ENCODE measurements around the gene HSPA12B. TPM values are rescaled to one million over a fixed set of nuclear protein-coding genes. Genes with fewer than 3 reads are reported as not detected.

Gene HSPA12B
- total and polyA plus RNA-seq, 2 experiments from 2014 or later: 2.5 to 3.4 TPM

DNA sequence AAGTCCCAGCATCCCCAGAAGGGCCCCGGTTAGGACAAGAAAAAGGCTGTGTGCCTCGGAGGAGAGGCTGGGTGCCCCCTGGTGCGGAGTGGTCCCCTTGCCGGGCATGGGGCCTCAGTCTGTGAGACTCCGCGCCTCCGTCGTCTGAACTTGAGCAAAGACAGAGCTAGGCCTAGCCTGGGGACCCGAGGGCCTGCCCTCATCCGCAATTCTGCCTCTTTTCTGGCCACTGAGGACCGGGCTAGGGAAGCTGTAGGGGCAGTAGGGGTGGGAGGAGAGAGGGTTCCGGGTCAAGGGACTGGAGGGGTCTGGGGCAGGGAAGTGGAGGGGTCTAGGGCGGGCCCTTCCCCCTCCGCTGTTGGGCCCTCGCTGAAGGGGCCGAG, 550 bp upstream of the HSPA12B start:
- Histone ChIP-seq H3K9me3 (ENCODE audit: low read depth) (no peaks in the 10 kb centered on the region), H3K27ac (peak overlapping the region; percentile 27), H3K4me1 (ENCODE audit: insufficient read depth) (peaks cover 2% of the 10 kb centered on the region), H3K36me3 (replicated peaks; ENCODE audit: insufficient read depth, low read depth) (no peaks in the 10 kb centered on the region), H3K79me2 (no peaks in the 10 kb centered on the region), H3K4me3 (no peak overlapping the region), H3K9me2 (replicated peaks; ENCODE audit: insufficient read depth) (no peaks in the 10 kb centered on the region), H3K4me2 (peak overlapping the region; percentile 70), H4K20me1 (ENCODE audit: insufficient read depth, poor library complexity, severe bottlenecking) (no peaks in the 10 kb centered on the region), H2AFZ (no peak overlapping the region), H3K27me3 (peaks cover 17% of the 10 kb centered on the region)
- 76% methylated on average over 12 of the region's 16 CpGs for WGBS (ENCODE audit: low lambda C conversion rate, missing lambda C conversion rate)
- TF ChIP-seq EZH2 (IDR thresholded peaks at IDR 0.05; ENCODE audit: borderline replicate concordance) (no peak), EZH2phosphoT487 (IDR thresholded peaks at IDR 0.05; ENCODE audit: low read depth, severe bottlenecking, unreplicated experiment) (no peak)
- TF ChIP-seq, protein P1, sequence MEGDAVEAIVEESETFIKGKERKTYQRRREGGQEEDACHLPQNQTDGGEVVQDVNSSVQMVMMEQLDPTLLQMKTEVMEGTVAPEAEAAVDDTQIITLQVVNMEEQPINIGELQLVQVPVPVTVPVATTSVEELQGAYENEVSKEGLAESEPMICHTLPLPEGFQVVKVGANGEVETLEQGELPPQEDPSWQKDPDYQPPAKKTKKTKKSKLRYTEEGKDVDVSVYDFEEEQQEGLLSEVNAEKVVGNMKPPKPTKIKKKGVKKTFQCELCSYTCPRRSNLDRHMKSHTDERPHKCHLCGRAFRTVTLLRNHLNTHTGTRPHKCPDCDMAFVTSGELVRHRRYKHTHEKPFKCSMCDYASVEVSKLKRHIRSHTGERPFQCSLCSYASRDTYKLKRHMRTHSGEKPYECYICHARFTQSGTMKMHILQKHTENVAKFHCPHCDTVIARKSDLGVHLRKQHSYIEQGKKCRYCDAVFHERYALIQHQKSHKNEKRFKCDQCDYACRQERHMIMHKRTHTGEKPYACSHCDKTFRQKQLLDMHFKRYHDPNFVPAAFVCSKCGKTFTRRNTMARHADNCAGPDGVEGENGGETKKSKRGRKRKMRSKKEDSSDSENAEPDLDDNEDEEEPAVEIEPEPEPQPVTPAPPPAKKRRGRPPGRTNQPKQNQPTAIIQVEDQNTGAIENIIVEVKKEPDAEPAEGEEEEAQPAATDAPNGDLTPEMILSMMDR (IDR thresholded peaks at IDR 0.05; ENCODE audit: poor library complexity): no peak
- DNase-seq (ENCODE audit: low spot score): no peak

DNA sequence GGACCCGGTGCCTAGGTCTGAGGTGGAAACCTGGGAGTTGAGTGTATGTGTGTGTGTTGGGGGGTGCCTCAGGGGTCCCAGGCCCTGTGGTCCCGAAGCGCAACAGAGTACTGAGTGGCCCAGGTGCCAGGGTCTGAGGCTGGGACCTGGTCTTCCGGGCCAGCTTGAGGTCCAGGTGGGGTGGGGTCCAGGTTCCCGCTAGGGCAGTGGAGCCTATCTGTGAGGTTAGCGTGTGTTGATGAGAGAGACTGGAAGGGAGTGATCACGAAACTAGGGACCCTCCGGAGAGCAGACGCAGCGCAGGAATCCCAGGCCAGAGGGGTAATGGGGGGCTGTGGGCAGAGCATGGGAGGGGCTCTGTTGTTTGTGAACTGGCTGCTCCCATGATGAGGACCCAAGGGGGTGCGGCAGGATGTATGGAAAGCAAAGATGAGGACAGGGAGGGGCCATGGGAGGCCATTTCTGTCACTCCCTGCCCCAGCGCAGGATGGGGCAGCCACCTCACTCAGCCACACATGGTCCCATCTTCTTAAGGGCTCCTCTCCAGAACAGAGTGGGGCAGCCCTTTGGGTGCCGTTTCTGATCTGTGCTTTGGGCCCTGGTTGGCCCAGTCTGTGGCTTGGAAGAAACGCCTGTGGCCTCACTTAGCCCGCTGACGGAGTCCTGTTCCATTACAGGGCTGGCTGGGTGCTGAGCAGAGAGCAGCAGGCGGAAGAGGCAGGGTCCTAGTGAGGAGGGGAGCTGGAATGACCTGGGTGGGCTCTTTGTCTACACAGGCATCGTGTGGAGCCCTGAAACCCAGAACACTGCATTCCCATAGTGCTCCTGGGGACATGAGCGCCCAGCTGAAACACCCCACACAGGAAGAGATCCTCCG, 872 bp downstream of the HSPA12B start:
- 93% methylated on average over 20 of the region's 20 CpGs for WGBS (ENCODE audit: low lambda C conversion rate, missing lambda C conversion rate)
- H3K36me3 ChIP-seq (replicated peaks; ENCODE audit: insufficient read depth, low read depth): no peaks in the 10 kb centered on the region
- no peaks in the 10 kb centered on the region for H3K79me2 ChIP-seq
- peak overlapping the region; percentile 74 for H3K4me2 ChIP-seq
- H3K4me3 ChIP-seq: no peak overlapping the region
- TF ChIP-seq, protein P1 (IDR thresholded peaks at IDR 0.05; ENCODE audit: poor library complexity): no peak
- TF ChIP-seq EZH2phosphoT487 (IDR thresholded peaks at IDR 0.05; ENCODE audit: low read depth, severe bottlenecking, unreplicated experiment): no peak
- TF ChIP-seq EZH2 (IDR thresholded peaks at IDR 0.05; ENCODE audit: borderline replicate concordance): no peak
- H2AFZ ChIP-seq: no peak overlapping the region
- DNase-seq (ENCODE audit: low spot score): no peak
- H4K20me1 ChIP-seq (ENCODE audit: insufficient read depth, poor library complexity, severe bottlenecking): no peaks in the 10 kb centered on the region
- no peak overlapping the region for H3K27ac ChIP-seq
- peaks cover 10% of the 10 kb centered on the region for H3K27me3 ChIP-seq
- H3K4me1 ChIP-seq (ENCODE audit: insufficient read depth): peaks cover 2% of the 10 kb centered on the region
- no peaks in the 10 kb centered on the region for H3K9me2 ChIP-seq (replicated peaks; ENCODE audit: insufficient read depth)
- no peaks in the 10 kb centered on the region for H3K9me3 ChIP-seq (ENCODE audit: low read depth)

DNA sequence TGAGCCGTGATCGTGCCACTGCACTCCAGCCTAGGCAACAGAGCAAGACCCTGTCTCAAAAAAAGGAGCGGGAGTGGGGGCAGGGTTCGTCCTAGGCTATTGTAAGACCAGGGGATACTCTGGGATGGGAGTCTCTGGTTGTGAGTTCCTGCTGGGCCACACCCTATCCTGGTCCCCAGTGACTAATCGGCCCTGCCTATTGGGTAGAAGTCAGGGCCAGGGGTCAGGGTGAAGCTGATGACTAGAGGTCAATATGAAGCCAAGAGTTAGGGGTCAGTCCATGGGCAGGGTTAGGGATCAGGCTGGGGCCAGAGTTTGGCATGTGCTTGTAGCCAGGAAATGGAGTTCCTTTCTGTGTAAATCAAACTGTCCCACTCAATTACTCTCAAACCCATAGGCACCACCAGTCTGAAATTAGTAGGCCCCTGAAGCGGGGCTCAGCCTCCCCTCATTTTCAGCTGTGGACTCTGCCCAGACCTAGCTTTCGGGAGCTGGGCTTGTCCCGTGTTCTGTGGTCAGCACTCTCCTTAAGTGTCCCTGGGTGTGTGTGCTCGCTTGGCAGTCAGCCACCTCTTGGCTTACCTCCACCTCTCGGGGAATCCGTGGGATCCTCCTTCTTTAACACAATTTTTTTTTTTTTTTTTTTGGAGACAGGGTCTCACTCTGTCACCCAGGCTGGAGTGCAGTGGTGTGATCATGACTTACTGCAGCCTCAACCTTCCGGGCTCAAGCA, 1.8 kb downstream of the HSPA12B start:
- H3K36me3 ChIP-seq (replicated peaks; ENCODE audit: insufficient read depth, low read depth): no peaks in the 10 kb centered on the region
- H3K4me3 ChIP-seq: no peak overlapping the region
- no peaks in the 10 kb centered on the region for H3K9me3 ChIP-seq (ENCODE audit: low read depth)
- peak; percentile 7 for DNase-seq (ENCODE audit: low spot score)
- H4K20me1 ChIP-seq (ENCODE audit: insufficient read depth, poor library complexity, severe bottlenecking): no peaks in the 10 kb centered on the region
- peaks cover 2% of the 10 kb centered on the region for H3K4me1 ChIP-seq (ENCODE audit: insufficient read depth)
- H3K4me2 ChIP-seq: no peak overlapping the region
- no peak overlapping the region for H2AFZ ChIP-seq
- H3K27ac ChIP-seq: no peak overlapping the region
- H3K79me2 ChIP-seq: no peaks in the 10 kb centered on the region
- no peaks in the 10 kb centered on the region for H3K9me2 ChIP-seq (replicated peaks; ENCODE audit: insufficient read depth)
- 70% methylated on average over 12 of the region's 12 CpGs for WGBS (ENCODE audit: low lambda C conversion rate, missing lambda C conversion rate)
- peaks cover 3% of the 10 kb centered on the region for H3K27me3 ChIP-seq
- TF ChIP-seq, protein P1 (IDR thresholded peaks at IDR 0.05; ENCODE audit: poor library complexity): no peak
- TF ChIP-seq EZH2phosphoT487 (IDR thresholded peaks at IDR 0.05; ENCODE audit: low read depth, severe bottlenecking, unreplicated experiment) (no peak), EZH2 (IDR thresholded peaks at IDR 0.05; ENCODE audit: borderline replicate concordance) (no peak)

All from hepatocyte (in vitro differentiated cells).